K562 (cell line): ENCODE data around the gene COQ10B. TPM values are rescaled to one million over a fixed set of nuclear protein-coding genes. Genes with fewer than 3 reads are reported as not detected.

Source experiments
- ATAC-seq: fragments of 200-7000 bp; cut with Tn5 transposase; 3 replicates; pipeline ENCODE4 v1.9.1; 2020; ENCODE audit warnings: moderate library complexity
- BruUV-seq: library from RNA; stranded (reverse); fragments of 400-500 nt; replicated peaks from 2 replicates; lab custom pipeline; 2021; lab: Mats Ljungman, UMichigan
- CTCF ChIA-PET: fragments of 300-600 bp; formaldehyde crosslinking; extraction: SDS; loops from one replicate; lab custom pipeline; 2021; ENCODE audit warnings: low intra/inter-chr PET ratio; lab: Yijun Ruan, JAX
- POLR2A ChIA-PET: fragments of 300-600, 350-650 bp; sonication (Branson Sonifier 250); formaldehyde crosslinking; extraction: SDS; loops from one replicate; lab custom pipeline; 2021; ENCODE audit warnings: antibody characterized with exemption, inconsistent platforms; lab: Yijun Ruan, JAX
- DNase-seq, 4 experiments: peaks; one replicate each; pipeline versions ENCODE4 v3.0.0 to v3.0.0-alpha.2; 2011 to 2018; ENCODE audit warnings: low spot score in 3 of 4, mixed read lengths in 3 of 4; ENCODE audit errors: extremely low read depth in 1 of 4
- FAIRE-seq: peaks from 2 replicates; lab custom pipeline; 2011; peaks lifted over from hg19 to GRCh38; lab: Jason Lieb, UNC
- H2AFZ ChIP-seq: 2 replicates; pipeline ENCODE4 v1.6.0; 2011; ENCODE audit warnings: low read depth, low read length, control low read depth, inconsistent platforms
- H3K27ac ChIP-seq: fragments of 200-600 bp; 3 replicates; pipeline ENCODE4 v1.8.0; 2011; ENCODE audit warnings: low read depth, mild to moderate bottlenecking, control low read depth, inconsistent platforms, low read length, moderate library complexity, mixed read lengths; ENCODE audit errors: extremely low read depth
- H3K27me3 ChIP-seq, 2 experiments: fragments of 300-600 bp in 1 of 2; 2 replicates in 1 of 2; 3 replicates in 1 of 2; pipeline versions ENCODE4 v1.6.0 to v1.8.0; 2011; ENCODE audit warnings: inconsistent platforms in 2 of 2, low read length in 2 of 2, mild to moderate bottlenecking in 1 of 2, mixed read lengths in 1 of 2, moderate library complexity in 1 of 2; ENCODE audit not compliant: control insufficient read depth in 2 of 2, insufficient read depth in 2 of 2
- H3K36me3 ChIP-seq: fragments of 300-600 bp; 3 replicates; pipeline ENCODE4 v1.8.0; 2011; ENCODE audit warnings: mild to moderate bottlenecking, low read length, inconsistent platforms; ENCODE audit not compliant: control insufficient read depth, insufficient read depth
- H3K4me1 ChIP-seq, 2 experiments: fragments of 200-600 bp in 1 of 2; replicated peaks in 1 of 2; 2 replicates in 1 of 2; 3 replicates in 1 of 2; pipeline versions ENCODE4 v1.5.1 to v1.8.0; 2011; ENCODE audit warnings: inconsistent platforms in 2 of 2, low read length in 2 of 2, mild to moderate bottlenecking in 1 of 2, mixed read lengths in 1 of 2, moderate library complexity in 1 of 2; ENCODE audit not compliant: control insufficient read depth in 2 of 2, insufficient read depth in 2 of 2
- H3K4me2 ChIP-seq: 2 replicates; pipeline ENCODE4 v1.6.1; 2011; ENCODE audit warnings: low read length, control low read depth, inconsistent platforms, mixed read lengths; ENCODE audit not compliant: insufficient read depth
- H3K4me3 ChIP-seq: fragments of 200-600 bp; sonication (generic), shearing (Covaris generic); 2 replicates; pipeline ENCODE4 v1.5.1; 2016; ENCODE audit warnings: control low read depth, inconsistent platforms
- H3K79me2 ChIP-seq: fragments of 200-600 bp; 3 replicates; pipeline ENCODE4 v1.8.0; 2011; ENCODE audit warnings: low read length, inconsistent platforms; ENCODE audit not compliant: control insufficient read depth, insufficient read depth
- H3K9ac ChIP-seq, 2 experiments: 2 replicates each; pipeline versions ENCODE4 v1.6.0 to v1.6.1; 2011; ENCODE audit warnings: low read depth in 2 of 2, low read length in 2 of 2, control low read depth in 1 of 2, inconsistent platforms in 1 of 2, mild to moderate bottlenecking in 1 of 2, mixed read lengths in 1 of 2; ENCODE audit not compliant: insufficient read depth in 1 of 2
- H3K9me1 ChIP-seq: one replicate; pipeline ENCODE4 v1.6.0; 2011; ENCODE audit warnings: inconsistent platforms, mild to moderate bottlenecking, low read length, moderate library complexity; ENCODE audit not compliant: control insufficient read depth, insufficient read depth
- H3K9me3 ChIP-seq: replicated peaks from 2 replicates; pipeline ENCODE4 v1.5.1; 2011; ENCODE audit warnings: low read depth, low read length, inconsistent platforms; ENCODE audit not compliant: control insufficient read depth, insufficient read depth
- H4K20me1 ChIP-seq: replicated peaks from 2 replicates; pipeline ENCODE4 v1.6.1; 2011; ENCODE audit warnings: low read length, inconsistent platforms, mixed read lengths; ENCODE audit not compliant: control insufficient read depth, insufficient read depth
- CBFA2T3 ChIP-seq: fragments of 450-650 bp; IDR thresholded peaks from 2 replicates; pipeline ENCODE4 v1.6.1; 2017
- CTBP1 ChIP-seq: fragments of 450-650 bp; IDR thresholded peaks from 2 replicates; pipeline ENCODE4 v1.6.1; 2016; ENCODE audit warnings: borderline replicate concordance
- DLX4 ChIP-seq: fragments of 250-450 bp; sonication (Bioruptor Pico); IDR thresholded peaks from 2 replicates; pipeline ENCODE4 v1.6.1; 2021; ENCODE audit warnings: mild to moderate bottlenecking
- FOSL1 ChIP-seq: fragments of 200-800 bp; sonication (Bioruptor generic); conservative IDR thresholded peaks from 2 replicates; pipeline ENCODE4 v1.6.1; 2016; ENCODE audit warnings: missing genetic modification characterization, missing compliant biosample characterization
- NFRKB ChIP-seq: fragments of 450-650 bp; IDR thresholded peaks from 2 replicates; pipeline ENCODE4 v1.6.1; 2016; ENCODE audit warnings: low read depth
- POLR2B ChIP-seq: fragments of 450-650 bp; IDR thresholded peaks from 2 replicates; pipeline ENCODE4 v1.6.1; 2018; ENCODE audit warnings: low read depth; ENCODE audit not compliant: partially characterized antibody
- RAD51 ChIP-seq: fragments of 450-650 bp; IDR thresholded peaks from 2 replicates; pipeline ENCODE4 v1.7.1; 2016; ENCODE audit warnings: low read depth, mild to moderate bottlenecking, borderline replicate concordance
- RB1 ChIP-seq: fragments of 450-650 bp; IDR thresholded peaks from 2 replicates; pipeline ENCODE4 v1.6.1; 2017; ENCODE audit warnings: low read depth, mild to moderate bottlenecking
- TBP ChIP-seq: optimal IDR thresholded peaks from 2 replicates; pipeline ENCODE3; 2011; ENCODE audit warnings: low read depth, low read length, improper control_type of control experiment
- YY1 ChIP-seq, 3 experiments: IDR thresholded peaks; 2 replicates each; pipeline ENCODE4 v1.6.1; 2011; ENCODE audit warnings: low read length in 2 of 3, mild to moderate bottlenecking in 2 of 3, moderate library complexity in 2 of 3, borderline replicate concordance in 1 of 3, control low read depth in 1 of 3, low read depth in 1 of 3; ENCODE audit not compliant: insufficient read depth in 3 of 3, insufficient replicate concordance in 2 of 3, control insufficient read depth in 1 of 3, insufficient read length in 1 of 3; ENCODE audit errors: extremely low read depth in 1 of 3
- ZNF384 ChIP-seq: IDR thresholded peaks from 2 replicates; pipeline ENCODE4 v1.6.1; 2012; ENCODE audit warnings: low read depth, low read length, improper control_type of control experiment
- ZNF592 ChIP-seq: fragments of 450-650 bp; IDR thresholded peaks from 2 replicates; pipeline ENCODE4 v1.6.1; 2017; ENCODE audit warnings: antibody characterized with exemption, mild to moderate bottlenecking
- ZNF696 ChIP-seq: fragments of 250-450 bp; sonication (Bioruptor Pico); conservative IDR thresholded peaks from 2 replicates; pipeline ENCODE4 v1.4.0; 2020; ENCODE audit warnings: mild to moderate bottlenecking, moderate library complexity
- WGBS: fragments of 100-300 bp; shearing (Covaris generic); methylation state at CpG from one replicate; pipeline ENCODE4 v1.1.6; 2016; ENCODE audit warnings: low coverage, mixed read lengths; ENCODE audit not compliant: insufficient coverage; ENCODE audit errors: missing lambda C conversion rate; 5-methylcytosine and 5-hydroxymethylcytosine counted together
- in situ Hi-C: fragments of 300-500 bp; cut with MboI; formaldehyde crosslinking; loops from 4 replicates; pipeline ENCODE4 v1.15.0; 2018; ENCODE audit warnings: inconsistent platforms, mixed read lengths
- intact Hi-C: fragments of 100-400 bp; cut with micrococcal nuclease; formaldehyde crosslinking; loops from 2 replicates; pipeline ENCODE4 v1.14.2; 2022
- polyA plus RNA-seq, 8 experiments: library from polyadenylated mRNA; depleted of rRNA in 4 of 8; stranded (reverse) in 5 of 8; unstranded in 3 of 8; fragments of >200 nt; fragmentation: Nextera tagmentation in 2 of 8; fragmentation: Illumina TruSeq in 1 of 8; extraction: Ambion mirVana in 2 of 8; extraction: Trizol in 1 of 8; gene quantifications; 2 replicates each; pipeline versions ENCODE4 v1.2.1 to v1.2.3, GENCODE V29; 2011 to 2014; ENCODE audit warnings: inconsistent platforms in 1 of 8, missing spikeins in 1 of 8
- total RNA-seq, 7 experiments: library from RNA; depleted of rRNA in 6 of 7; stranded (reverse); fragments of >200 nt in 6 of 7; fragmentation: Illumina TruSeq in 2 of 7; extraction: Trizol in 2 of 7; gene quantifications; 2 replicates each; pipeline versions ENCODE4 v1.2.1 to v1.2.3, GENCODE V29; 2011 to 2021; ENCODE audit warnings: low replicate concordance in 1 of 7
- TF ChIP-seq, protein P1 (sequence below), 2 experiments: IDR thresholded peaks; 2 replicates each; pipeline ENCODE4 v1.6.1; 2011; ENCODE audit warnings: borderline replicate concordance in 1 of 2, control low read depth in 1 of 2, low read depth in 1 of 2, low read length in 1 of 2, mild to moderate bottlenecking in 1 of 2, mixed read lengths in 1 of 2, moderate library complexity in 1 of 2; ENCODE audit not compliant: insufficient read depth in 1 of 2, insufficient read length in 1 of 2, poor library complexity in 1 of 2, severe bottlenecking in 1 of 2; ENCODE audit errors: extremely low read depth in 1 of 2

Gene COQ10B
- total and polyA plus RNA-seq, 9 of the 15 experiments (the other 6 are each of a cell fraction or from before 2014, with no cell fraction given): 3.1 to 13.1 (median 7.7) TPM

- peak overlapping the region; percentile 81 for H2AFZ ChIP-seq
- H3K27ac ChIP-seq: peak overlapping the region; percentile 98
- 2% methylated on average over 15 of the region's 16 CpGs for WGBS
- peaks cover 56% of the 10 kb centered on the region for H3K79me2 ChIP-seq
- no peaks in the 10 kb centered on the region for H3K9me3 ChIP-seq
- no peaks in the 10 kb centered on the region for H3K9me1 ChIP-seq
- ChIA-PET CTCF (no interaction called here), POLR2A (interaction anchor here (0.6 to 1.7 kb wide), 7 partner anchors 9 to 269 kb away, joined by 3 to 8 read pairs (median 3); partner anchors contain the start of genes HSPD1, HSPE1 and MARS2)
- intact Hi-C loops (loop anchor here (1.0 kb wide), 3 partner anchors 17 to 64 kb away; partner anchors contain the start of genes COQ10B and HSPE1), in situ Hi-C loops (no loop called here)
- TSS peak; percentile 92 for BruUV-seq
- ATAC-seq (peak; percentile 38), FAIRE-seq (peak; percentile 74), DNase-seq (peak in 2 of 4 experiments; percentile 17 to 54)
- peaks cover 10% of the 10 kb centered on the region; the same call in 2 of the 3 replicates for H3K36me3 ChIP-seq
- H3K9ac ChIP-seq: peak overlapping the region; percentile 100
- H4K20me1 ChIP-seq: peaks cover 28% of the 10 kb centered on the region
- H3K4me3 ChIP-seq: peak overlapping the region; percentile 77
- peak overlapping the region; percentile 90 for H3K4me2 ChIP-seq
- H3K27me3 ChIP-seq: no peaks in the 10 kb centered on the region
- peaks cover 10 to 15% of the 10 kb centered on the region in 2 experiments; a peak in 4 of 5 replicates for H3K4me1 ChIP-seq
- TF ChIP-seq CBFA2T3 (0 out of 2 replicates have a peak, but pooled peaks have one; percentile 11), POLR2B (peak; percentile 20), ZNF592 (peak; percentile 43; the same call in 1 of the 2 replicates), NFRKB (peak; percentile 39; the same call in 1 of the 2 replicates), YY1 (IDR thresholded peaks at IDR 0.05; ENCODE audit: borderline replicate concordance in 1 of 3, control insufficient read depth in 1 of 3, extremely low read depth in 1 of 3, insufficient read depth in 3 of 3, insufficient read length in 1 of 3, insufficient replicate concordance in 2 of 3, low read depth in 1 of 3, low read length in 2 of 3) (peak in 1 of 3 experiments; percentile 35), CTBP1 (peak; percentile 20; the same call in 1 of the 2 replicates), FOSL1 (no peak), DLX4 (no peak), ZNF384 (peak; percentile 55; the same call in 1 of the 2 replicates), ZNF696 (CRISPR knock-in tag) (0 out of 2 replicates have a peak, but pooled peaks have one; percentile 33), TBP (peak; percentile 15), RB1 (no peak), RAD51 (peak; percentile 18; the same call in 1 of the 2 replicates)
- TF ChIP-seq, protein P1, sequence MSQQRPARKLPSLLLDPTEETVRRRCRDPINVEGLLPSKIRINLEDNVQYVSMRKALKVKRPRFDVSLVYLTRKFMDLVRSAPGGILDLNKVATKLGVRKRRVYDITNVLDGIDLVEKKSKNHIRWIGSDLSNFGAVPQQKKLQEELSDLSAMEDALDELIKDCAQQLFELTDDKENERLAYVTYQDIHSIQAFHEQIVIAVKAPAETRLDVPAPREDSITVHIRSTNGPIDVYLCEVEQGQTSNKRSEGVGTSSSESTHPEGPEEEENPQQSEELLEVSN (IDR thresholded peaks at IDR 0.05; ENCODE audit: borderline replicate concordance in 1 of 2, extremely low read depth in 1 of 2, insufficient read depth in 1 of 2, insufficient read length in 1 of 2, low read depth in 1 of 2, low read length in 1 of 2, poor library complexity in 1 of 2, severe bottlenecking in 1 of 2): peak; percentile 16 to 36
Measured at GRCh38 chr2:197435598-197436420, 17.5 kb upstream of the COQ10B start.
